Measurements from ENCODE around the gene INPP5A.

GRCh38 chr10:132649651-132650360 is 112.2 kb downstream of the INPP5A start:
- TF ChIP-seq, protein P1, sequence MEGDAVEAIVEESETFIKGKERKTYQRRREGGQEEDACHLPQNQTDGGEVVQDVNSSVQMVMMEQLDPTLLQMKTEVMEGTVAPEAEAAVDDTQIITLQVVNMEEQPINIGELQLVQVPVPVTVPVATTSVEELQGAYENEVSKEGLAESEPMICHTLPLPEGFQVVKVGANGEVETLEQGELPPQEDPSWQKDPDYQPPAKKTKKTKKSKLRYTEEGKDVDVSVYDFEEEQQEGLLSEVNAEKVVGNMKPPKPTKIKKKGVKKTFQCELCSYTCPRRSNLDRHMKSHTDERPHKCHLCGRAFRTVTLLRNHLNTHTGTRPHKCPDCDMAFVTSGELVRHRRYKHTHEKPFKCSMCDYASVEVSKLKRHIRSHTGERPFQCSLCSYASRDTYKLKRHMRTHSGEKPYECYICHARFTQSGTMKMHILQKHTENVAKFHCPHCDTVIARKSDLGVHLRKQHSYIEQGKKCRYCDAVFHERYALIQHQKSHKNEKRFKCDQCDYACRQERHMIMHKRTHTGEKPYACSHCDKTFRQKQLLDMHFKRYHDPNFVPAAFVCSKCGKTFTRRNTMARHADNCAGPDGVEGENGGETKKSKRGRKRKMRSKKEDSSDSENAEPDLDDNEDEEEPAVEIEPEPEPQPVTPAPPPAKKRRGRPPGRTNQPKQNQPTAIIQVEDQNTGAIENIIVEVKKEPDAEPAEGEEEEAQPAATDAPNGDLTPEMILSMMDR (IDR thresholded peaks at IDR 0.05), result no peak
- no peak for TF ChIP-seq POLR2AphosphoS5 (IDR thresholded peaks at IDR 0.05)

All from transverse colon (tissue), 4 donors.